PC-3 (cell line): ENCODE results near the gene WNK2. TPM values are rescaled to one million over a fixed set of nuclear protein-coding genes. Genes with fewer than 3 reads are reported as not detected.

Source experiments
- ATAC-seq: fragments of 200-7000 bp; cut with Tn5 transposase; 2 replicates; pipeline ENCODE4 v1.9.1; 2020; ENCODE audit warnings: mild to moderate bottlenecking, moderate library complexity
- BruUV-seq: library from RNA; stranded (reverse); fragments of 400-500 nt; replicated peaks from 2 replicates; lab custom pipeline; 2021; lab: Mats Ljungman, UMichigan
- CTCF ChIA-PET: fragments of 300-600 bp; sonication (Branson Sonifier 250); formaldehyde crosslinking; loops from one replicate; lab custom pipeline; 2022; ENCODE audit warnings: antibody characterized with exemption; lab: Charles Lee
- POLR2A ChIA-PET: fragments of 300-600 bp; sonication (Branson Sonifier 250); formaldehyde crosslinking; loops from one replicate; lab custom pipeline; 2022; ENCODE audit warnings: antibody characterized with exemption; ENCODE audit not compliant: unreplicated experiment; lab: Charles Lee
- DNase-seq: peaks from one replicate; pipeline ENCODE4 v3.0.0-alpha.2; 2015
- H2AFZ ChIP-seq: fragments of 300-600 bp; sonication (generic); 2 replicates; pipeline ENCODE4 v1.6.0; 2016; ENCODE audit warnings: antibody characterized with exemption, low read length
- H3F3A ChIP-seq: fragments of 300-600 bp; sonication (generic); one replicate; pipeline ENCODE4 v1.6.0; 2017; ENCODE audit warnings: antibody characterized with exemption, low read length, control low read depth, mild to moderate bottlenecking; ENCODE audit not compliant: unreplicated experiment
- H3K27ac ChIP-seq: fragments of 300-600 bp; sonication (generic); 2 replicates; pipeline ENCODE4 v1.5.1; 2016; ENCODE audit warnings: mild to moderate bottlenecking, low read length
- H3K27me3 ChIP-seq: fragments of 300-600 bp; sonication (generic); 2 replicates; pipeline ENCODE4 v1.6.1; 2016; ENCODE audit warnings: low read length, mixed read lengths
- H3K36me3 ChIP-seq: fragments of 300-600 bp; sonication (generic); 2 replicates; pipeline ENCODE4 v1.6.1; 2016; ENCODE audit warnings: low read depth, mixed run types, low read length, mixed read lengths
- H3K4me1 ChIP-seq: fragments of 300-600 bp; sonication (generic); 2 replicates; pipeline ENCODE4 v1.5.1; 2016; ENCODE audit warnings: low read length; ENCODE audit not compliant: insufficient read depth
- H3K4me2 ChIP-seq: fragments of 300-600 bp; sonication (generic); 2 replicates; pipeline ENCODE4 v1.6.0; 2016; ENCODE audit warnings: low read length
- H3K4me3 ChIP-seq: fragments of 300-600 bp; sonication (generic); 2 replicates; pipeline ENCODE4 v1.5.1; 2016; ENCODE audit warnings: mild to moderate bottlenecking, low read length, mixed read lengths
- H3K79me2 ChIP-seq: fragments of 300-600 bp; sonication (generic); 2 replicates; pipeline ENCODE4 v1.6.1; 2017; ENCODE audit warnings: low read length, mixed read lengths
- H3K9ac ChIP-seq: fragments of 300-600 bp; sonication (generic); 2 replicates; pipeline ENCODE4 v1.6.0; 2016; ENCODE audit warnings: mild to moderate bottlenecking, low read length
- H3K9me2 ChIP-seq: fragments of 300-600 bp; sonication (generic); replicated peaks from 2 replicates; pipeline ENCODE4 v1.6.1; 2016; ENCODE audit warnings: mixed run types, low read length, mixed read lengths
- H3K9me3 ChIP-seq: fragments of 300-600 bp; sonication (generic); 2 replicates; pipeline ENCODE4 v1.6.1; 2016; ENCODE audit warnings: low read length, mixed read lengths
- H4K20me1 ChIP-seq: fragments of 300-600 bp; sonication (generic); 2 replicates; pipeline ENCODE4 v1.6.1; 2016; ENCODE audit warnings: low read length, mixed read lengths
- EZH2 ChIP-seq: fragments of 300-600 bp; sonication (generic); IDR thresholded peaks from one replicate; pipeline ENCODE4 v1.6.1; 2017; ENCODE audit warnings: antibody characterized with exemption, mild to moderate bottlenecking, low read length; ENCODE audit not compliant: unreplicated experiment
- EZH2phosphoT487 ChIP-seq: fragments of 300-600 bp; sonication (generic); IDR thresholded peaks from 2 replicates; pipeline ENCODE4 v1.6.1; 2018; ENCODE audit warnings: mild to moderate bottlenecking, antibody characterized with exemption, low read length, borderline replicate concordance
- intact Hi-C: fragments of 100-400 bp; cut with micrococcal nuclease; formaldehyde crosslinking; loops from 2 replicates; pipeline ENCODE4 v1.9.0; 2023
- total RNA-seq: library from RNA; depleted of rRNA; stranded (reverse); fragments of >200 nt; gene quantifications from 2 replicates; pipeline ENCODE4 v1.2.3, GENCODE V29; 2014
- TF ChIP-seq, protein P1 (sequence below): fragments of 300-600 bp; sonication (generic); conservative IDR thresholded peaks from 2 replicates; pipeline ENCODE4 v1.5.1; 2017; ENCODE audit warnings: antibody characterized with exemption, low read depth, mild to moderate bottlenecking, low read length

Gene WNK2
- total RNA-seq, 1 experiment from 2014 or later, result 11.7 TPM

DNA sequence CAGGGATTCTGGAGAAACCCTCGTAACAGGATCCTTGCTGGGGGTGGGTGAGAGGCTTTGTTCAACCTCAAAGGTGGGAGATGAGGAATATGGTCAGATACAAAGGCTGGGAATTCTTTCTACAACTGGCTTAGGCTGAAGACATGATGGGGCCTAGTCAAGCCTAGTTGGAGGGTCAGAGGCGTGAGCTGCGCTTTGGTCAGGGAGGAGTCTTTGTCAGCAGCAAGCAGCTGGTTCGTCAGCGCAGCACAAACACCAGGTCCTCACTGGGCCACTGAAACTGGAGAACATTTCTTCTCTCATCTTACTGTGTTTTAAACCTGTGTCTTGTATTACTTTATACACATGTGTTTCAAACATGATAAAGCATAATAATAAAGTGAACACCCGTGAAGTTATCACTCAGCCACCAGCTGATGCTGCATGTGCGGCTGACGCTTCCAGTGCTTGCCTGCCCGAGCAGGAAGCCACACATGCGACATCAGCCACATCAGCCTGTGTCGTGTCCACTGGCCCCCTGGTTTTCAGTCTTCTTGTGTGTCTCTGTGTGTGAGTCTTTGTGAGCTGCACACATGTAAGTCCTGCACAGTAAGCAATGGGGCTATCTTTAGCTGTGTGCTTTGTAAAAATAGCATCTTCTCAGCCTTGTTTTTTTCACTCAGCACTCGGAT lies 81.5 kb downstream of the WNK2 start:
- CTCF ChIA-PET, result no interaction called here
- Histone ChIP-seq H4K20me1 (no peaks in the 10 kb centered on the region), H3K9me2 (no peaks in the 10 kb centered on the region), H3K9ac (no peak overlapping the region), H3K9me3 (no peaks in the 10 kb centered on the region), H2AFZ (no peak overlapping the region), H3K36me3 (no peaks in the 10 kb centered on the region), H3K27ac (no peak overlapping the region), H3K4me1 (no peaks in the 10 kb centered on the region), H3K27me3 (no peaks in the 10 kb centered on the region), H3K4me2 (no peak overlapping the region), H3F3A (no peaks in the 10 kb centered on the region), H3K79me2 (no peaks in the 10 kb centered on the region), H3K4me3 (no peak overlapping the region)
- no peak for TF ChIP-seq EZH2phosphoT487
- TF ChIP-seq, protein P1, sequence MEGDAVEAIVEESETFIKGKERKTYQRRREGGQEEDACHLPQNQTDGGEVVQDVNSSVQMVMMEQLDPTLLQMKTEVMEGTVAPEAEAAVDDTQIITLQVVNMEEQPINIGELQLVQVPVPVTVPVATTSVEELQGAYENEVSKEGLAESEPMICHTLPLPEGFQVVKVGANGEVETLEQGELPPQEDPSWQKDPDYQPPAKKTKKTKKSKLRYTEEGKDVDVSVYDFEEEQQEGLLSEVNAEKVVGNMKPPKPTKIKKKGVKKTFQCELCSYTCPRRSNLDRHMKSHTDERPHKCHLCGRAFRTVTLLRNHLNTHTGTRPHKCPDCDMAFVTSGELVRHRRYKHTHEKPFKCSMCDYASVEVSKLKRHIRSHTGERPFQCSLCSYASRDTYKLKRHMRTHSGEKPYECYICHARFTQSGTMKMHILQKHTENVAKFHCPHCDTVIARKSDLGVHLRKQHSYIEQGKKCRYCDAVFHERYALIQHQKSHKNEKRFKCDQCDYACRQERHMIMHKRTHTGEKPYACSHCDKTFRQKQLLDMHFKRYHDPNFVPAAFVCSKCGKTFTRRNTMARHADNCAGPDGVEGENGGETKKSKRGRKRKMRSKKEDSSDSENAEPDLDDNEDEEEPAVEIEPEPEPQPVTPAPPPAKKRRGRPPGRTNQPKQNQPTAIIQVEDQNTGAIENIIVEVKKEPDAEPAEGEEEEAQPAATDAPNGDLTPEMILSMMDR, result no peak
- no peak for TF ChIP-seq EZH2
- POLR2A ChIA-PET, result no interaction called here
- no TSS peak for BruUV-seq
- ATAC-seq (no peak), DNase-seq (no peak)
- intact Hi-C loops, result no loop called here

DNA sequence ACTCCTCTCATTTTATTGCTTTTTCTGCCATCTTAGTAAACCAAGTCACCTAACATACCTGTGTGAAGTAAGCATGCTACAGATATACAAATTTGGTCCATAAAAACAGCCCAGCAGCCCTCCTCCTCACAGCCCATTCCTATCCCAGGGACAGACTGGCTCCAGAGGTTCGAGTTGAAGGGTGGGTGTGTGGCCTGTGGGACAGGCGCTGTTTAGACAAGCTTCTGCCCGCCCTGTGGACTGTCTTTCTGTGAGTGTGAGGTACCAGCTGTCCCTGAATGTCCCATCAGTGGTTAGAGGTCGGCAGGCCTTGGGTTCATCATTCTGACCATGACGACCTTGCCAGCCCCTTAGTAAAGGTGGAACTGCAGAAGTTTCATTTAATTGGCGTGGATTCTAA lies 82.0 kb downstream of the WNK2 start:
- Histone ChIP-seq H3K4me2 (no peak overlapping the region), H3K27ac (no peak overlapping the region), H3K27me3 (no peaks in the 10 kb centered on the region), H3F3A (no peaks in the 10 kb centered on the region), H2AFZ (no peak overlapping the region), H4K20me1 (no peaks in the 10 kb centered on the region), H3K4me1 (no peaks in the 10 kb centered on the region), H3K4me3 (no peak overlapping the region), H3K9me3 (no peaks in the 10 kb centered on the region), H3K79me2 (no peaks in the 10 kb centered on the region), H3K9me2 (no peaks in the 10 kb centered on the region), H3K36me3 (no peaks in the 10 kb centered on the region), H3K9ac (no peak overlapping the region)
- intact Hi-C loops, result no loop called here
- DNase-seq (no peak), ATAC-seq (no peak)
- BruUV-seq, result no TSS peak
- TF ChIP-seq, protein P1, result no peak
- ChIA-PET POLR2A (no interaction called here), CTCF (no interaction called here)

DNA sequence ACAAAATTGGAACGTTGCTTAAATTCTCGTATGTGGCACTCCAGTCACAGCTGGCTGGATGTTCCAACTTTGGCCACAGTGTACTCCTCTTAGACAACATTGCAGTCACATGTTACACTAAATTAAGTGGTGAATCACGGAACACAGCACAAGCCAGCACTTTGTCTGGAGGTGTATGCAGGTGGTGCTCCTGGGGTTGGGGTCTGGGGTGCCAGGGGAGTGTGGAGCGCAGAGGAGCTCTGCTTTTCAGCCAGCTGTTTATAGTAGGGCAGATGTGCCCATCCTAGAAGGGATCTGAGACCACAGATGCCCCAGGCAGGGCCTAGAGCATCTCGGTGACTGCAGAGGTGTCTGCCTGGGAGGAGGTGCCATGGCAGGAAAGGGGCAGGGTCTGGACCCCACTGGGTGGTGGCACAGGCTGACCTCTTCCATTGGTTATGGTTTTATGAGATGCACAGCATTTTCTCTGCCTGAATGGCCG lies 82.6 kb downstream of the WNK2 start:
- Histone ChIP-seq H3K9me3 (no peaks in the 10 kb centered on the region), H3K4me2 (no peak overlapping the region), H3K4me3 (no peak overlapping the region), H3K36me3 (no peaks in the 10 kb centered on the region), H3F3A (no peaks in the 10 kb centered on the region), H3K9me2 (no peaks in the 10 kb centered on the region), H3K27ac (no peak overlapping the region), H3K4me1 (no peaks in the 10 kb centered on the region), H3K79me2 (no peaks in the 10 kb centered on the region), H3K27me3 (no peaks in the 10 kb centered on the region), H3K9ac (no peak overlapping the region), H4K20me1 (no peaks in the 10 kb centered on the region), H2AFZ (no peak overlapping the region)
- ATAC-seq (no peak), DNase-seq (no peak)
- intact Hi-C loops, result no loop called here
- no TSS peak for BruUV-seq
- ChIA-PET CTCF (no interaction called here), POLR2A (no interaction called here)
- TF ChIP-seq EZH2phosphoT487 (no peak), EZH2 (no peak)
- TF ChIP-seq, protein P1, result no peak
